IMR-90 (cell line): Measurements from ENCODE around the gene LYPD6B. TPM values are rescaled to one million over a fixed set of nuclear protein-coding genes. Genes with fewer than 3 reads are reported as not detected.

ENCODE experiments used
- ATAC-seq: fragments of 200-7000 bp; cut with Tn5 transposase; 2 replicates; pipeline ENCODE4 v1.9.1; 2020; ENCODE audit warnings: low read depth, mild to moderate bottlenecking, moderate library complexity
- BruUV-seq: library from RNA; stranded (reverse); fragments of 400-500 nt; replicated peaks from 2 replicates; lab custom pipeline; 2021; lab: Mats Ljungman, UMichigan
- CTCF ChIA-PET: fragments of 300-600 bp; formaldehyde crosslinking; extraction: SDS; loops from one replicate; lab custom pipeline; 2021; ENCODE audit warnings: antibody characterized with exemption; lab: Yijun Ruan, JAX
- POLR2A ChIA-PET: fragments of 300-600 bp; sonication (Branson Sonifier 250); formaldehyde crosslinking; loops from one replicate; lab custom pipeline; 2022; ENCODE audit warnings: antibody characterized with exemption; ENCODE audit not compliant: unreplicated experiment; lab: Charles Lee
- DNase-seq: peaks from one replicate; pipeline ENCODE4 v3.0.0; 2013
- H2AFZ ChIP-seq: replicated peaks from 2 replicates; pipeline ENCODE3; 2013; ENCODE audit warnings: low read length, mild to moderate bottlenecking; ENCODE audit not compliant: poor library complexity
- H2AK5ac ChIP-seq: 2 replicates; pipeline ENCODE4 v1.6.1; 2013; ENCODE audit warnings: low read depth, low read length, inconsistent platforms
- H2AK9ac ChIP-seq: replicated peaks from 2 replicates; pipeline ENCODE3; 2013; ENCODE audit warnings: mild to moderate bottlenecking, low read depth, low read length, moderate library complexity; ENCODE audit not compliant: poor library complexity
- H2BK120ac ChIP-seq: 2 replicates; pipeline ENCODE4 v1.6.1; 2013; ENCODE audit warnings: low read depth, low read length, inconsistent platforms
- H2BK15ac ChIP-seq: 3 replicates; pipeline ENCODE4 v1.6.1; 2013; ENCODE audit warnings: low read depth, low read length, inconsistent platforms
- H2BK20ac ChIP-seq: 2 replicates; pipeline ENCODE4 v1.6.1; 2013; ENCODE audit warnings: low read depth, mild to moderate bottlenecking, inconsistent platforms, low read length, moderate library complexity
- H2BK5ac ChIP-seq: 2 replicates; pipeline ENCODE4 v1.6.1; 2013; ENCODE audit warnings: mild to moderate bottlenecking, low read depth, low read length, inconsistent platforms; ENCODE audit not compliant: poor library complexity, severe bottlenecking
- H3K14ac ChIP-seq: replicated peaks from 2 replicates; pipeline ENCODE4 v1.6.1; 2013; ENCODE audit warnings: low read depth, low read length, inconsistent platforms
- H3K18ac ChIP-seq: 2 replicates; pipeline ENCODE4 v1.6.1; 2013; ENCODE audit warnings: low read depth, low read length, control low read depth
- H3K23ac ChIP-seq: 2 replicates; pipeline ENCODE4 v1.6.1; 2013; ENCODE audit warnings: low read depth, low read length, inconsistent platforms
- H3K27ac ChIP-seq: 2 replicates; pipeline ENCODE4 v1.5.1; 2013; ENCODE audit warnings: mild to moderate bottlenecking, control low read depth, low read length; ENCODE audit not compliant: insufficient read depth
- H3K27me3 ChIP-seq: 2 replicates; pipeline ENCODE4 v1.6.1; 2013; ENCODE audit warnings: low read length; ENCODE audit not compliant: control insufficient read depth, insufficient read depth
- H3K36me3 ChIP-seq: 2 replicates; pipeline ENCODE4 v1.6.1; 2013; ENCODE audit warnings: low read length, mixed read lengths; ENCODE audit not compliant: control insufficient read depth, insufficient read depth
- H3K4ac ChIP-seq: 2 replicates; pipeline ENCODE4 v1.6.1; 2013; ENCODE audit warnings: low read depth, low read length, inconsistent platforms
- H3K4me1 ChIP-seq: 2 replicates; pipeline ENCODE4 v1.6.1; 2013; ENCODE audit warnings: low read length, mixed read lengths; ENCODE audit not compliant: control insufficient read depth, insufficient read depth
- H3K4me2 ChIP-seq: 2 replicates; pipeline ENCODE4 v1.6.1; 2013; ENCODE audit warnings: low read depth, mild to moderate bottlenecking, control low read depth, low read length, moderate library complexity
- H3K4me3 ChIP-seq: 2 replicates; pipeline ENCODE4 v1.5.1; 2013; ENCODE audit warnings: low read depth, mild to moderate bottlenecking, control low read depth, low read length, moderate library complexity; ENCODE audit not compliant: insufficient read depth
- H3K56ac ChIP-seq: 2 replicates; pipeline ENCODE4 v1.6.1; 2013; ENCODE audit warnings: low read length, inconsistent platforms; ENCODE audit not compliant: insufficient read depth; ENCODE audit errors: extremely low read depth
- H3K79me1 ChIP-seq, 2 experiments: 2 replicates each; pipeline ENCODE4 v1.6.1; 2013; ENCODE audit warnings: low read length in 2 of 2, inconsistent platforms in 1 of 2, low read depth in 1 of 2
- H3K9ac ChIP-seq: 2 replicates; pipeline ENCODE4 v1.6.1; 2013; ENCODE audit warnings: low read depth, low read length, control low read depth
- H3K9me1 ChIP-seq: 2 replicates; pipeline ENCODE4 v1.6.1; 2013; ENCODE audit warnings: low read length, inconsistent platforms; ENCODE audit not compliant: insufficient read depth
- H3K9me3 ChIP-seq: 2 replicates; pipeline ENCODE4 v1.6.1; 2013; ENCODE audit warnings: low read length; ENCODE audit not compliant: control insufficient read depth, insufficient read depth
- H4K20me1 ChIP-seq: 2 replicates; pipeline ENCODE4 v1.6.1; 2013; ENCODE audit warnings: low read length, inconsistent platforms; ENCODE audit not compliant: insufficient read depth
- H4K5ac ChIP-seq: 2 replicates; pipeline ENCODE4 v1.6.1; 2013; ENCODE audit warnings: mild to moderate bottlenecking, low read depth, low read length, control low read depth
- H4K8ac ChIP-seq, 2 experiments: 2 replicates each; pipeline ENCODE4 v1.6.1; 2013; ENCODE audit warnings: low read depth in 2 of 2, low read length in 2 of 2, control low read depth in 1 of 2, inconsistent platforms in 1 of 2
- H4K91ac ChIP-seq: 2 replicates; pipeline ENCODE4 v1.6.1; 2013; ENCODE audit warnings: low read depth, low read length, inconsistent platforms; ENCODE audit not compliant: insufficient read depth
- BHLHE40 ChIP-seq: fragments of 150-350 bp; IDR thresholded peaks from 2 replicates; pipeline ENCODE4 v1.6.1; 2016; ENCODE audit warnings: mild to moderate bottlenecking, low read depth, low read length
- CEBPB ChIP-seq: IDR thresholded peaks from 2 replicates; pipeline ENCODE4 v1.6.1; 2012; ENCODE audit warnings: low read depth, low read length, improper control_type of control experiment
- CHD1 ChIP-seq: IDR thresholded peaks from 2 replicates; pipeline ENCODE4 v1.6.1; 2012; ENCODE audit warnings: low read depth, low read length, improper control_type of control experiment
- FOS ChIP-seq: fragments of 150-350 bp; IDR thresholded peaks from 2 replicates; pipeline ENCODE4 v1.6.1; 2016; ENCODE audit warnings: low read depth, low read length
- MAFK ChIP-seq: IDR thresholded peaks from 2 replicates; pipeline ENCODE4 v1.6.1; 2012; ENCODE audit warnings: low read depth, low read length, improper control_type of control experiment
- MAZ ChIP-seq: IDR thresholded peaks from 2 replicates; pipeline ENCODE4 v1.6.1; 2012; ENCODE audit warnings: low read depth, mild to moderate bottlenecking, low read length, improper control_type of control experiment, moderate library complexity, borderline replicate concordance
- MXI1 ChIP-seq: IDR thresholded peaks from 2 replicates; pipeline ENCODE4 v1.6.1; 2012; ENCODE audit warnings: low read depth, mild to moderate bottlenecking, low read length, moderate library complexity, borderline replicate concordance
- NFE2L2 ChIP-seq: fragments of 150-350 bp; IDR thresholded peaks from 2 replicates; pipeline ENCODE4 v1.6.1; 2016; ENCODE audit warnings: low read depth, mild to moderate bottlenecking, low read length
- POLR2A ChIP-seq: IDR thresholded peaks from 2 replicates; pipeline ENCODE4 v1.6.1; 2012; ENCODE audit warnings: mild to moderate bottlenecking, low read depth, low read length
- RAD21 ChIP-seq: IDR thresholded peaks from 2 replicates; pipeline ENCODE4 v1.6.1; 2012; ENCODE audit warnings: low read length, improper control_type of control experiment
- RCOR1 ChIP-seq: IDR thresholded peaks from 2 replicates; pipeline ENCODE4 v1.6.1; 2012; ENCODE audit warnings: mild to moderate bottlenecking, low read length, improper control_type of control experiment; ENCODE audit not compliant: insufficient replicate concordance
- RFX5 ChIP-seq: IDR thresholded peaks from 2 replicates; pipeline ENCODE4 v1.8.0; 2012; ENCODE audit warnings: low read depth, mild to moderate bottlenecking, low read length, moderate library complexity
- SMC3 ChIP-seq: fragments of 150-350 bp; IDR thresholded peaks from 2 replicates; pipeline ENCODE4 v1.6.1; 2016; ENCODE audit warnings: low read depth, mild to moderate bottlenecking, antibody characterized with exemption, low read length, moderate library complexity
- WGBS, 2 experiments: methylation state at CpG; one replicate each; pipeline versions ENCODE4 v1.1.5 to v1.1.7; 2013; ENCODE audit warnings: missing lambda C conversion rate in 2 of 2; ENCODE audit not compliant: insufficient read length in 1 of 2; ENCODE audit errors: extremely low coverage in 2 of 2; 5-methylcytosine and 5-hydroxymethylcytosine counted together
- dilution Hi-C: fragments of 300-500 bp; cut with HindIII; formaldehyde crosslinking; loops from one replicate; pipeline ENCODE4 v1.14.3; 2018; ENCODE audit warnings: low sequenced_read_pairs; ENCODE audit not compliant: unreplicated experiment
- in situ Hi-C: fragments of 300-500 bp; cut with MboI; formaldehyde crosslinking; loops from 3 replicates; pipeline ENCODE4 v1.14.3; 2019; ENCODE audit warnings: low sequenced_read_pairs, inconsistent platforms, mixed read lengths
- intact Hi-C: fragments of 100-400 bp; cut with micrococcal nuclease; formaldehyde crosslinking; loops from 2 replicates; pipeline ENCODE4 v1.10.0; 2022
- polyA plus RNA-seq, 3 experiments: library from polyadenylated mRNA; depleted of rRNA; stranded (reverse); fragments of >200 nt; gene quantifications; 2 replicates each; pipeline ENCODE4 v1.2.3, GENCODE V29; 2012; ENCODE audit warnings: low replicate concordance in 1 of 3
- total RNA-seq: library from RNA; depleted of rRNA; stranded (reverse); fragments of >200 nt; gene quantifications from 2 replicates; pipeline ENCODE4 v1.2.3, GENCODE V29; 2012
- TF ChIP-seq, protein P1 (sequence below): fragments of 150-350 bp; IDR thresholded peaks from 2 replicates; pipeline ENCODE4 v1.6.1; 2016; ENCODE audit warnings: low read depth, mild to moderate bottlenecking, low read length, moderate library complexity, borderline replicate concordance
- TF ChIP-seq, protein P2 (sequence below): conservative IDR thresholded peaks from 2 replicates; pipeline ENCODE4 v1.5.1; 2012; ENCODE audit warnings: mild to moderate bottlenecking, low read depth, low read length, improper control_type of control experiment
- TF ChIP-seq, protein P3 (sequence below): fragments of 150-350 bp; IDR thresholded peaks from 2 replicates; pipeline ENCODE4 v1.6.1; 2017; ENCODE audit warnings: mild to moderate bottlenecking, antibody characterized with exemption, low read length, low read depth

LYPD6B gene
- total and polyA plus RNA-seq, 2 of the 4 experiments (the other 2 are of a cell fraction): 0.05 TPM; not detected in 1

DNA sequence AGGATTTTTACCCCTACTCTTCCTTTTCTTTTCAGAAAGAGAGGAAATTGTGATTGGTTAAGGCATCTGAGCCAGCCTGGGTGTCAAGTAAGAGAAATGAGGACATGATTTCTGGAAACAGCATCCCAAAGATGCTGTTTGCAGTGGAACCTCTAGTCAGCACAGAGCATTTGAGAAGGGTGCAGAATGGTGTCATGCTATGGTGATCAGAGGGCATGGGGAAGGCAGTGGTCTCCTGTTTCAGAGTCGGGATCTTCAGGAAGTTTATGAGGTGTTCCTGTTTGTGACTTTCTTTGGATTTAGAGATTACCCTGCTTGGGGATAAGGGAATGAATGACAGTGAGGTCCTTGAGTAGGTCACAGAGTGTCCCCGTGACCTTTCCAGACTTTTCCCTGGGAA lies 117.5 kb downstream of the LYPD6B start:
- intact Hi-C loops: no loop called here
- Histone ChIP-seq H2AK5ac (no peak overlapping the region), H3K9ac (no peak overlapping the region), H4K5ac (no peak overlapping the region), H3K4me3 (no peak overlapping the region), H2BK5ac (no peak overlapping the region), H3K9me1 (no peaks in the 10 kb centered on the region), H2BK15ac (no peak overlapping the region), H2AK9ac (no peak overlapping the region), H3K4me1 (no peaks in the 10 kb centered on the region), H4K91ac (no peak overlapping the region), H3K9me3 (no peaks in the 10 kb centered on the region), H3K4ac (no peak overlapping the region), H3K23ac (no peak overlapping the region), H2BK120ac (no peak overlapping the region), H4K8ac (no peak overlapping the region), H3K27ac (no peak overlapping the region), H3K56ac (no peak overlapping the region), H3K27me3 (no peaks in the 10 kb centered on the region), H3K18ac (no peak overlapping the region), H3K4me2 (no peak overlapping the region), H2BK20ac (no peak overlapping the region), H3K14ac (no peak overlapping the region), H3K36me3 (no peaks in the 10 kb centered on the region), H4K20me1 (no peaks in the 10 kb centered on the region), H3K79me1 (no peaks in the 10 kb centered on the region), H2AFZ (no peak overlapping the region)
- WGBS, 2 experiments: no CpG with 5 or more reads among the region's 2 CpGs
- ChIA-PET CTCF (no interaction called here), POLR2A (no interaction called here)
- no peak for DNase-seq
- dilution Hi-C loops: no loop called here
- no TSS peak for BruUV-seq
- in situ Hi-C loops: no loop called here
- TF ChIP-seq SMC3 (no peak), FOS (no peak), RCOR1 (no peak), NFE2L2 (no peak), POLR2A (no peak), MAZ (no peak), MAFK (no peak), BHLHE40 (no peak), RFX5 (no peak), CEBPB (no peak), MXI1 (no peak), RAD21 (no peak), CHD1 (no peak)
- TF ChIP-seq, protein P1, sequence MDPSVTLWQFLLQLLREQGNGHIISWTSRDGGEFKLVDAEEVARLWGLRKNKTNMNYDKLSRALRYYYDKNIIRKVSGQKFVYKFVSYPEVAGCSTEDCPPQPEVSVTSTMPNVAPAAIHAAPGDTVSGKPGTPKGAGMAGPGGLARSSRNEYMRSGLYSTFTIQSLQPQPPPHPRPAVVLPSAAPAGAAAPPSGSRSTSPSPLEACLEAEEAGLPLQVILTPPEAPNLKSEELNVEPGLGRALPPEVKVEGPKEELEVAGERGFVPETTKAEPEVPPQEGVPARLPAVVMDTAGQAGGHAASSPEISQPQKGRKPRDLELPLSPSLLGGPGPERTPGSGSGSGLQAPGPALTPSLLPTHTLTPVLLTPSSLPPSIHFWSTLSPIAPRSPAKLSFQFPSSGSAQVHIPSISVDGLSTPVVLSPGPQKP: no peak
- TF ChIP-seq, protein P2, sequence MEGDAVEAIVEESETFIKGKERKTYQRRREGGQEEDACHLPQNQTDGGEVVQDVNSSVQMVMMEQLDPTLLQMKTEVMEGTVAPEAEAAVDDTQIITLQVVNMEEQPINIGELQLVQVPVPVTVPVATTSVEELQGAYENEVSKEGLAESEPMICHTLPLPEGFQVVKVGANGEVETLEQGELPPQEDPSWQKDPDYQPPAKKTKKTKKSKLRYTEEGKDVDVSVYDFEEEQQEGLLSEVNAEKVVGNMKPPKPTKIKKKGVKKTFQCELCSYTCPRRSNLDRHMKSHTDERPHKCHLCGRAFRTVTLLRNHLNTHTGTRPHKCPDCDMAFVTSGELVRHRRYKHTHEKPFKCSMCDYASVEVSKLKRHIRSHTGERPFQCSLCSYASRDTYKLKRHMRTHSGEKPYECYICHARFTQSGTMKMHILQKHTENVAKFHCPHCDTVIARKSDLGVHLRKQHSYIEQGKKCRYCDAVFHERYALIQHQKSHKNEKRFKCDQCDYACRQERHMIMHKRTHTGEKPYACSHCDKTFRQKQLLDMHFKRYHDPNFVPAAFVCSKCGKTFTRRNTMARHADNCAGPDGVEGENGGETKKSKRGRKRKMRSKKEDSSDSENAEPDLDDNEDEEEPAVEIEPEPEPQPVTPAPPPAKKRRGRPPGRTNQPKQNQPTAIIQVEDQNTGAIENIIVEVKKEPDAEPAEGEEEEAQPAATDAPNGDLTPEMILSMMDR: no peak
- TF ChIP-seq, protein P3, sequence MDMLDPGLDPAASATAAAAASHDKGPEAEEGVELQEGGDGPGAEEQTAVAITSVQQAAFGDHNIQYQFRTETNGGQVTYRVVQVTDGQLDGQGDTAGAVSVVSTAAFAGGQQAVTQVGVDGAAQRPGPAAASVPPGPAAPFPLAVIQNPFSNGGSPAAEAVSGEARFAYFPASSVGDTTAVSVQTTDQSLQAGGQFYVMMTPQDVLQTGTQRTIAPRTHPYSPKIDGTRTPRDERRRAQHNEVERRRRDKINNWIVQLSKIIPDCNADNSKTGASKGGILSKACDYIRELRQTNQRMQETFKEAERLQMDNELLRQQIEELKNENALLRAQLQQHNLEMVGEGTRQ: no peak
- no peak for ATAC-seq
